HG03159 (cell line): Measurements from ENCODE around the gene PICK1.
"Not testable (repeated sequence)": the region's sequence is repeated elsewhere in the genome, so short reads cannot be mapped to it uniquely, and the experiment has no call there.

Source experiments
- ATAC-seq: cut with Tn5 transposase; IDR thresholded peaks from one replicate; pipeline ENCODE4 v1.9.1; 2021; ENCODE audit warnings: mild to moderate bottlenecking, moderate library complexity; ENCODE audit not compliant: unreplicated experiment

The PICK1 gene

GRCh38 chr22:38110863-38111852 is 54.0 kb downstream of the PICK1 start:
- ATAC-seq, result no peak

GRCh38 chr22:38111925-38112355 is 54.7 kb downstream of the PICK1 start:
- no peak for ATAC-seq

- no peak for ATAC-seq
Measured at GRCh38 chr22:38112381-38112780, 55.2 kb downstream of the PICK1 start.

- ATAC-seq, result no peak
Measured at GRCh38 chr22:38114484-38115398, 57.5 kb downstream of the PICK1 start.

GRCh38 chr22:38115423-38116205 is 58.4 kb downstream of the PICK1 start:
- no peak for ATAC-seq

GRCh38 chr22:38117556-38117955 is 60.4 kb downstream of the PICK1 start:
- ATAC-seq, result not testable (repeated sequence)

GRCh38 chr22:38118182-38118581 is 61.0 kb downstream of the PICK1 start:
- ATAC-seq, result no peak

- not testable (repeated sequence) for ATAC-seq
Measured at GRCh38 chr22:38118747-38119146, 61.5 kb downstream of the PICK1 start.

GRCh38 chr22:38120359-38121110 is 63.3 kb downstream of the PICK1 start:
- no peak for ATAC-seq

- ATAC-seq, result no peak
Measured at GRCh38 chr22:38122616-38123015, 65.4 kb downstream of the PICK1 start.

GRCh38 chr22:38124236-38124974 is 67.2 kb downstream of the PICK1 start:
- ATAC-seq, result no peak

- no peak for ATAC-seq
Measured at GRCh38 chr22:38125038-38125610, 67.9 kb downstream of the PICK1 start.
